ENCODE results near the gene NSMCE4A.
"Not testable (repeated sequence)": the region's sequence is repeated elsewhere in the genome, so short reads cannot be mapped to it uniquely, and the experiment has no call there.

The NSMCE4A gene

DNA sequence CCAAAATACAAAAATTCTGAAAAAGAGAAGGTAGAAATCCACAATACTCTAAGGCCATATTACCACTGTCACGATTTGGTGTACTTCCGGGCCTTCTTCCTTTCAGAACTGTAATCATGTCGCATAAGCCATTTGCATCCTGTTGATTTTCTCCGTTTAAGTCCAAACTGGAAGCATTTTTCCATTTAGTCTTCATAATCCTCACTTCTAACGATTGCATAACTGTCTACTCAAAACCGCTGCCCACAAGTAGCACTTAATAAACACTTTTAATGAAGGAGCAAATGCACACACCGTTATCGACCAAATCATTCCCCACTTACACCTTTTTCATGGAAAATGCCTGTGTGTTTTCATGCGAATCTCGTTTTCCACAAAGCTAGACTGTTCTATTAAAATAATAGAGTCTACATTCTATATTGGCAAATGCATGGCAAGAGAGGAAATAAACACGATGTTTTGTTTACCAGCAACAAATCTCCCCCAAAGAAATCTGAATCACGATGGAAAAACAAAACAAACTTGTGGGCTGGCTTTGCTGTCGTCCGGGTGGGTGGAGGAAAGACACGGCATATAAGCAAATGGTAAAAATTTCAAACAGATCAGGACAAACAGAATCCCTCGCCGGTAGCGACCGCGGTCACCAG lies 48.2 kb downstream of the NSMCE4A start:
- TF ChIP-seq, protein P1, sequence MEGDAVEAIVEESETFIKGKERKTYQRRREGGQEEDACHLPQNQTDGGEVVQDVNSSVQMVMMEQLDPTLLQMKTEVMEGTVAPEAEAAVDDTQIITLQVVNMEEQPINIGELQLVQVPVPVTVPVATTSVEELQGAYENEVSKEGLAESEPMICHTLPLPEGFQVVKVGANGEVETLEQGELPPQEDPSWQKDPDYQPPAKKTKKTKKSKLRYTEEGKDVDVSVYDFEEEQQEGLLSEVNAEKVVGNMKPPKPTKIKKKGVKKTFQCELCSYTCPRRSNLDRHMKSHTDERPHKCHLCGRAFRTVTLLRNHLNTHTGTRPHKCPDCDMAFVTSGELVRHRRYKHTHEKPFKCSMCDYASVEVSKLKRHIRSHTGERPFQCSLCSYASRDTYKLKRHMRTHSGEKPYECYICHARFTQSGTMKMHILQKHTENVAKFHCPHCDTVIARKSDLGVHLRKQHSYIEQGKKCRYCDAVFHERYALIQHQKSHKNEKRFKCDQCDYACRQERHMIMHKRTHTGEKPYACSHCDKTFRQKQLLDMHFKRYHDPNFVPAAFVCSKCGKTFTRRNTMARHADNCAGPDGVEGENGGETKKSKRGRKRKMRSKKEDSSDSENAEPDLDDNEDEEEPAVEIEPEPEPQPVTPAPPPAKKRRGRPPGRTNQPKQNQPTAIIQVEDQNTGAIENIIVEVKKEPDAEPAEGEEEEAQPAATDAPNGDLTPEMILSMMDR (IDR thresholded peaks at IDR 0.05; ENCODE audit: low read length, missing control alignments) = no peak
- DNase-seq (ENCODE audit: low read depth) = no peak
- H3K4me3 ChIP-seq (replicated peaks; ENCODE audit: low read depth, low read length) = peak overlapping the region; percentile 90

- DNase-seq (ENCODE audit: low read depth) = no peak
- H3K4me3 ChIP-seq (replicated peaks; ENCODE audit: low read depth, low read length) = peak overlapping the region; percentile 90
- TF ChIP-seq, protein P1 (IDR thresholded peaks at IDR 0.05; ENCODE audit: low read length, missing control alignments) = no peak
Measured at GRCh38 chr10:121926157-121926556, 48.9 kb downstream of the NSMCE4A start.

DNA sequence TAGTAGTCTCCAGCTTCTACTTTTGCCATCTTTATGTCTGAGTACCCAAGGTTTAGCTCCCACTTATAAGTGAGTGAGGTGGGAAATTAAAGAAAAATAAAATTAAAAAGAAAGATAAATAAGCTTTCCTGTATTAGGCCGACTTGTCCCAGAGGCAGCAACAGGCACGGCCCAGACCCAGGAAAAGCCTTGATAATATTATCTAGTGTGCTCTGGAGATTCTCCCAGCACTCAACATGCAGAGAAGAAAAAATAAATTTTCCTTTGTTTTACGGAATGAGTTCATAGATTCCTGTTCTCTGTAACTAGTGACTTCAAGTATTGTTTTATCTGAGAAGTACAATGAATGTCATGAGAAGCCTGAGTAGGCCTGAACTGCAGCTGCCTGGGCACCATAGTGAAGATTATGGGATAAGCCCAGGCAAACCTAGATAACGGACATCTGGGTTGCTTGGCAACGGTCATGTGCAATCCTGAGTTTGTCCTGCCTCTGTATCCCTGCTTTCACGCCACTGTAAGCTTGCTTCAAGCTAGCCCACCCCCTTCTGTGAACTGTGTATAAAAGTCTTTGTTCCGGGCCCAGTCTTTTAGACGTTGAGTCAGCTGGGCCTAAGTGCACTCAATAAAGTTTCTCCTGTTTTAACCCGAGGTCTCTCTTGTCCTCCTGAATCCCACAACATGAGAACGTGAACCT lies 53.6 kb downstream of the NSMCE4A start:
- no peak overlapping the region for H3K4me3 ChIP-seq (replicated peaks; ENCODE audit: low read depth, low read length)
- TF ChIP-seq, protein P1 (IDR thresholded peaks at IDR 0.05; ENCODE audit: low read length, missing control alignments) = no peak
- DNase-seq (ENCODE audit: low read depth) = peak; percentile 73

DNA sequence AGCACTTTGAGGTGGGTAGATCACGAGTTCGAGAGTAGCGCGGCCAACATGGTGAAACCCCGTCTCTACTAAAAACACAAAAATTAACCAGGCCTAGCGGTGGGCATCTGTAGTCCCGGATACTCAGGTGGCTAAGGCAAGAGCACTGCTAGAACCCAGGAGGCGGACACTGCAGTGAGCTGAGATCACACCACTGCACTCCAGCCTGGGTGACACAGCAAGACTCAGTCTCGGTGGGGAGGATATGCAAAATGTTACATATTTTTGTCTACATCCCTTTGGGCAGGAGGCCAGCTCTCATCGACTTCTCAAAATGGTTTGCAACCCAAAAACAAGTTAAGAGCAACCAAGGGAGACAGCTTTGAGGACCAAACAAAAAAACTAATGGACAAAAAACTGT lies 55.4 kb downstream of the NSMCE4A start:
- TF ChIP-seq, protein P1 (IDR thresholded peaks at IDR 0.05; ENCODE audit: low read length, missing control alignments) = no peak
- no peak for DNase-seq (ENCODE audit: low read depth)
- no peak overlapping the region for H3K4me3 ChIP-seq (replicated peaks; ENCODE audit: low read depth, low read length)

- not testable (repeated sequence) for DNase-seq (ENCODE audit: low read depth); H3K4me3 ChIP-seq (replicated peaks; ENCODE audit: low read depth, low read length)
Measured at GRCh38 chr10:121918800-121919199, 56.2 kb downstream of the NSMCE4A start.

DNA sequence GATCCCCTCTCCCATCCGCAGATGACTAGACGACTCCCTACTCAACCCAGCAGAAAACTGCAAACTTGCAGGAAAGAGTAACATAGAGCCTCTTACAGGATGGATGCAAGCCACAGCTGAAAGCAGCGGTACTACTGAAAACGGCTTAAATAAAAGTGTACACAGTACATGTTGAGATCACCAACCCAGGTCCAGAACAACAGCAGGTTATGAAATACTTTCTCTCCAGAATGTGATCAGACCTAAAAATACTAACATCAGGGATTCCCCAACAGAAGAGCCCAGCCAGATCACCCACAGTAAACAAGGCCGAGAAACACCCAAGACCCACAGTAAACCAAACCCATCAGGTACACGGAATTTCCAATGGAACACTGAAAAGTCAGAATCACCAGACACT lies 60.4 kb downstream of the NSMCE4A start:
- TF ChIP-seq, protein P1 (IDR thresholded peaks at IDR 0.05; ENCODE audit: low read length, missing control alignments) = no peak
- no peak for DNase-seq (ENCODE audit: low read depth)
- H3K4me3 ChIP-seq (replicated peaks; ENCODE audit: low read depth, low read length) = no peak overlapping the region

DNA sequence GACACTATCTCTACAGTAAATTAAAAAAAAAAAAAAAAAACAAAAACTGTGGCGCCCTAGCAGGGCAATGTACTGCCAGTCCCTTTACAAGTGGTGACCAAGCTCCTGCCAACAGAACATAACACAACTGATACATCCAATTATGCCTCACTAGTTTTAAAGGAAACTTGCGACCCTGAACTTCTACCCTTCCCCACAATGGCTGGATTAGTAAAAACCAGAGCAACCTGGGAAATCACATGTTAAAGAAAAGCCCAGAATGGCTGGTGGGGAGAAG lies 63.7 kb downstream of the NSMCE4A start:
- DNase-seq (ENCODE audit: low read depth) = no peak
- TF ChIP-seq, protein P1 (IDR thresholded peaks at IDR 0.05; ENCODE audit: low read length, missing control alignments) = no peak
- no peak overlapping the region for H3K4me3 ChIP-seq (replicated peaks; ENCODE audit: low read depth, low read length)
